MCF 10A (cell line): ENCODE results near the gene ANKRD20A1. TPM values are rescaled to one million over a fixed set of nuclear protein-coding genes. Genes with fewer than 3 reads are reported as not detected.
"Not testable (repeated sequence)": the region's sequence is repeated elsewhere in the genome, so short reads cannot be mapped to it uniquely, and the experiment has no call there.

Experiments used
- Bru-seq: library from RNA; stranded (reverse); fragments of 400-500 nt; gene quantifications from one replicate; lab custom pipeline; 2021; lab: Mats Ljungman, UMichigan
- BruChase-seq, 2 experiments: library from RNA; stranded (reverse); fragments of 400-500 nt; gene quantifications; one replicate each; lab custom pipeline; 2021; lab: Mats Ljungman, UMichigan
- BruUV-seq: library from RNA; stranded (reverse); fragments of 400-500 nt; replicated peaks from 2 replicates; lab custom pipeline; 2021; lab: Mats Ljungman, UMichigan
- CTCF ChIA-PET: fragments of 300-600 bp; sonication (Branson Sonifier 250); formaldehyde crosslinking; extraction: SDS; loops from one replicate; lab custom pipeline; 2021; ENCODE audit warnings: antibody characterized with exemption, inconsistent platforms; lab: Yijun Ruan, JAX
- POLR2A ChIA-PET: fragments of 300-600, 350-650 bp; sonication (Branson Sonifier 250); formaldehyde crosslinking; extraction: SDS; loops from one replicate; lab custom pipeline; 2020; ENCODE audit warnings: antibody characterized with exemption, inconsistent platforms; lab: Yijun Ruan, JAX
- DNase-seq: peaks from one replicate; pipeline ENCODE4 v3.0.0-alpha.2; 2018; ENCODE audit not compliant: unreplicated experiment
- H3K27ac Mint-ChIP-seq: one replicate; pipeline ENCODE4 v1.8.0; 2022; ENCODE audit warnings: mild to moderate bottlenecking, low read depth, mixed read lengths; ENCODE audit not compliant: unreplicated experiment
- H3K27me3 Mint-ChIP-seq: one replicate; pipeline ENCODE4 v1.8.0; 2022; ENCODE audit warnings: mixed read lengths; ENCODE audit not compliant: insufficient read depth, unreplicated experiment
- H3K36me3 Mint-ChIP-seq: one replicate; pipeline ENCODE4 v1.8.0; 2022; ENCODE audit warnings: mild to moderate bottlenecking, moderate library complexity, mixed read lengths; ENCODE audit not compliant: insufficient read depth, unreplicated experiment
- H3K4me1 Mint-ChIP-seq: one replicate; pipeline ENCODE4 v1.8.0; 2022; ENCODE audit warnings: mixed read lengths; ENCODE audit not compliant: insufficient read depth, unreplicated experiment
- H3K4me3 Mint-ChIP-seq: one replicate; pipeline ENCODE4 v1.8.0; 2022; ENCODE audit warnings: mild to moderate bottlenecking, moderate library complexity, mixed read lengths; ENCODE audit not compliant: unreplicated experiment
- H3K9me3 Mint-ChIP-seq: one replicate; pipeline ENCODE4 v1.8.0; 2022; ENCODE audit warnings: mixed read lengths; ENCODE audit not compliant: unreplicated experiment
- intact Hi-C: fragments of 100-400 bp; cut with micrococcal nuclease; formaldehyde crosslinking; loops from 2 replicates; pipeline ENCODE4 v1.14.1; 2022
- long read RNA-seq: library from polyadenylated mRNA; stranded (forward); transcript quantifications from one replicate; pipeline ENCODE4 v2.0.0, GENCODE V29; 2022
- total RNA-seq: library from RNA; stranded (reverse); gene quantifications from 2 replicates; pipeline ENCODE4 v1.2.3, GENCODE V29; 2022

ANKRD20A1 gene
- total RNA-seq, result 0.10 and 0.28 TPM in 2 replicates
- Bru-seq, nascent RNA, result percentile 12 among the genes with signal in this experiment
- BruChase-seq, experiment 1, labeled RNA remaining after a 6-hour chase, result percentile 14 among the genes with signal in this experiment
- BruChase-seq, experiment 2, labeled RNA remaining after a 2-hour chase, result percentile 15 among the genes with signal in this experiment
- long read RNA-seq, result 0 reads

DNA sequence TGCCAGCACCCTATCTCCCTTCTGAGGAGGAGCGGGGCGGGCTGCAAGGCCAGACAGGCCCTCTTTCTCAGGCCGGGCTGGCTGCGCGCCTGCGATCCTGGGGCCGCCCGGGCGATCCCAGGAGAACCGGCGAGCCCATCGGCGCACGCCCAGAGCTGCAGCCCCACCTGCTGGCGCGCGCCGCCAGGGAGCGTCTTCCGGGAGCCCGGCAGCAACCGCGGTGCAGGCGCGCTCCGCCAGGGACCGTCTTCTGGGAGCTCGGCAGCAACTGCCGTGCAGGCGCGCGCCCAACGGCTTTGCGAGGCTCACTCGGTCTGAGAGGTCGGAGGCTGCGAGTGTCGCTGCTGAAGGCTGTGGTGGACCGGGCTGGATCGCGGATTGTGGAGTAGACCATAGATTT lies at the start of gene ANKRD20A1:
TSS of gene ANKRD20A1 (plus strand) at position 61 of the 400 bp plus-strand sequence. CDS start 496 bp downstream, outside the sequence.
- Mint-ChIP-seq H3K4me3 (peak within 1 kb of the TSS; percentile 74), H3K27me3 (peaks cover 10% of the 10 kb centered on the region)
- H3K36me3 Mint-ChIP-seq, CTCF ChIA-PET, H3K9me3 Mint-ChIP-seq, H3K27ac Mint-ChIP-seq, intact Hi-C loops, H3K4me1 Mint-ChIP-seq, BruUV-seq, POLR2A ChIA-PET: not testable (repeated sequence)
- peak; percentile 17 for DNase-seq

DNA sequence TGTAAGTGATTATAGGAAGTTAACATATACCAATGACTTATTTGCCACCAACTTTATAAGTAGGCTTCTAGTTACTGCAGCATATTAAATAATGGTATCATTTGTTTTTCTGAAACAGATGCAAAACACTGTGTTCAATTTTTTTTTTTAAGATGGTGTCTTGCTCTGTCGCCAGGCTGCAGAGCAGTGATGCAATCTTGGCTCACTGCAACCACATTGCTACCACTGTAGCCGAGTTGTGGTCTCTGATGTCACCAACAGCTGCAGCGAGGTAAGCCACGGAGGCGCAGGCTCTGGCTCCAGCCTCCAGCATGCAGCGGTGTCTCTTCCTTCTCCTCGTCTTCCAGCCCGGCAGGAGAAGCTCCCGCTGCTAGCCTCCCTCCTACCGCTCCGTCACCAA lies 26.6 kb upstream of the ANKRD20A1 start:
- H3K4me3 Mint-ChIP-seq, DNase-seq, CTCF ChIA-PET, BruUV-seq, POLR2A ChIA-PET, H3K36me3 Mint-ChIP-seq, H3K27ac Mint-ChIP-seq, H3K9me3 Mint-ChIP-seq, H3K4me1 Mint-ChIP-seq, intact Hi-C loops: not testable (repeated sequence)
- H3K27me3 Mint-ChIP-seq, result peaks cover 11% of the 10 kb centered on the region
